MCF 10A (cell line): Measurements from ENCODE around the gene PLK1. TPM values are rescaled to one million over a fixed set of nuclear protein-coding genes. Genes with fewer than 3 reads are reported as not detected.
A peak's percentile ranks its signal among the peaks of the same experiment; 100 is the strongest.
"Not testable (repeated sequence)": the region's sequence is repeated elsewhere in the genome, so short reads cannot be mapped to it uniquely, and the experiment has no call there.

Experiments
- Bru-seq: library from RNA; stranded (reverse); fragments of 400-500 nt; gene quantifications from one replicate; lab custom pipeline; 2021; lab: Mats Ljungman, UMichigan
- BruChase-seq, 2 experiments: library from RNA; stranded (reverse); fragments of 400-500 nt; gene quantifications; one replicate each; lab custom pipeline; 2021; lab: Mats Ljungman, UMichigan
- BruUV-seq: library from RNA; stranded (reverse); fragments of 400-500 nt; replicated peaks from 2 replicates; lab custom pipeline; 2021; lab: Mats Ljungman, UMichigan
- CTCF ChIA-PET: fragments of 300-600 bp; sonication (Branson Sonifier 250); formaldehyde crosslinking; extraction: SDS; loops from one replicate; lab custom pipeline; 2021; ENCODE audit warnings: antibody characterized with exemption, inconsistent platforms; lab: Yijun Ruan, JAX
- POLR2A ChIA-PET: fragments of 300-600, 350-650 bp; sonication (Branson Sonifier 250); formaldehyde crosslinking; extraction: SDS; loops from one replicate; lab custom pipeline; 2020; ENCODE audit warnings: antibody characterized with exemption, inconsistent platforms; lab: Yijun Ruan, JAX
- DNase-seq: peaks from one replicate; pipeline ENCODE4 v3.0.0-alpha.2; 2018; ENCODE audit not compliant: unreplicated experiment
- H3K27ac Mint-ChIP-seq: one replicate; pipeline ENCODE4 v1.8.0; 2022; ENCODE audit warnings: mild to moderate bottlenecking, low read depth, mixed read lengths; ENCODE audit not compliant: unreplicated experiment
- H3K27me3 Mint-ChIP-seq: one replicate; pipeline ENCODE4 v1.8.0; 2022; ENCODE audit warnings: mixed read lengths; ENCODE audit not compliant: insufficient read depth, unreplicated experiment
- H3K36me3 Mint-ChIP-seq: one replicate; pipeline ENCODE4 v1.8.0; 2022; ENCODE audit warnings: mild to moderate bottlenecking, moderate library complexity, mixed read lengths; ENCODE audit not compliant: insufficient read depth, unreplicated experiment
- H3K4me1 Mint-ChIP-seq: one replicate; pipeline ENCODE4 v1.8.0; 2022; ENCODE audit warnings: mixed read lengths; ENCODE audit not compliant: insufficient read depth, unreplicated experiment
- H3K4me3 Mint-ChIP-seq: one replicate; pipeline ENCODE4 v1.8.0; 2022; ENCODE audit warnings: mild to moderate bottlenecking, moderate library complexity, mixed read lengths; ENCODE audit not compliant: unreplicated experiment
- H3K9me3 Mint-ChIP-seq: one replicate; pipeline ENCODE4 v1.8.0; 2022; ENCODE audit warnings: mixed read lengths; ENCODE audit not compliant: unreplicated experiment
- CTCF ChIP-seq: fragments of 200-600 bp; IDR thresholded peaks from one replicate; pipeline ENCODE4 v1.8.0; 2022; ENCODE audit warnings: antibody characterized with exemption, mild to moderate bottlenecking; ENCODE audit not compliant: unreplicated experiment
- intact Hi-C: fragments of 100-400 bp; cut with micrococcal nuclease; formaldehyde crosslinking; loops from 2 replicates; pipeline ENCODE4 v1.14.1; 2022
- long read RNA-seq: library from polyadenylated mRNA; stranded (forward); transcript quantifications from one replicate; pipeline ENCODE4 v2.0.0, GENCODE V29; 2022
- total RNA-seq: library from RNA; stranded (reverse); gene quantifications from 2 replicates; pipeline ENCODE4 v1.2.3, GENCODE V29; 2022

PLK1 gene
- total RNA-seq, result 50.7 and 74.8 TPM in 2 replicates
- Bru-seq, nascent RNA, result percentile 66 among the genes with signal in this experiment
- percentile 69 among the genes with signal in this experiment for BruChase-seq, experiment 1, labeled RNA remaining after a 6-hour chase
- percentile 68 among the genes with signal in this experiment for BruChase-seq, experiment 2, labeled RNA remaining after a 2-hour chase
- long read RNA-seq, full-length matches to known transcripts, result 297 of 329 reads
- long read RNA-seq, partial matches to known transcripts, result 12 of 329 reads
- long read RNA-seq, other reads (novel, unspliced or antisense), result 20 of 329 reads

- peak; percentile 32 for TF ChIP-seq CTCF
- peak within 1 kb of the TSS; percentile 85 for H3K27ac Mint-ChIP-seq
- H3K27me3 Mint-ChIP-seq, result no peaks in the 10 kb centered on the region
- DNase-seq, result peak; percentile 94
- intact Hi-C loops, result loop anchor here (2.0 kb wide), 2 partner anchors 48 to 358 kb away; no protein-coding TSS in a partner anchor
- BruUV-seq, result TSS peak; percentile 49
- H3K36me3 Mint-ChIP-seq, result peaks cover 14% of the 10 kb centered on the region
- peaks cover 25% of the 10 kb centered on the region for H3K4me1 Mint-ChIP-seq
- POLR2A ChIA-PET, result interaction anchor here (0.6 to 2.7 kb wide), 7 partner anchors 9 to 826 kb away, joined by 3 to 13 read pairs (median 3); partner anchors contain the start of genes DCTN5 and PALB2
- CTCF ChIA-PET, result interaction anchor here (0.5 to 4.2 kb wide), 31 partner anchors 8 to 1391 kb away, joined by 3 to 32 read pairs (median 3); no protein-coding TSS in a partner anchor
- no peaks in the 10 kb centered on the region for H3K9me3 Mint-ChIP-seq
- H3K4me3 Mint-ChIP-seq, result peak within 1 kb of the TSS; percentile 87
Measured at GRCh38 chr16:23678430-23679273, at the start of gene PLK1. Gene PLK1 (plus strand): TSS chr16:23678889. CDS start chr16:23678933, 44 bp downstream.

GRCh38 chr16:23629516-23629915, 49.2 kb upstream of the PLK1 start:
- CTCF ChIA-PET, result interaction anchor here (0.6 to 1.2 kb wide), 4 partner anchors 23 to 380 kb away, joined by 3 to 6 read pairs (median 4); no protein-coding TSS in a partner anchor
- BruUV-seq, result no TSS peak
- H3K27me3 Mint-ChIP-seq, result no peaks in the 10 kb centered on the region
- POLR2A ChIA-PET, result interaction anchor here (1.0 kb wide), 1 partner anchor 12 kb away, joined by 4 read pairs; the partner anchor contains the start of genes DCTN5 and PALB2
- peak overlapping the region; percentile 52 for H3K27ac Mint-ChIP-seq
- peaks cover 7% of the 10 kb centered on the region for H3K4me1 Mint-ChIP-seq
- peaks cover 79% of the 10 kb centered on the region for H3K36me3 Mint-ChIP-seq
- TF ChIP-seq CTCF, result no peak
- no peak overlapping the region for H3K4me3 Mint-ChIP-seq
- no peaks in the 10 kb centered on the region for H3K9me3 Mint-ChIP-seq
- intact Hi-C loops, result no loop called here
- no peak for DNase-seq

GRCh38 chr16:23631874-23632273, 46.8 kb upstream of the PLK1 start:
- BruUV-seq, result not testable (repeated sequence)

GRCh38 chr16:23634461-23635036, 44.1 kb upstream of the PLK1 start:
- intact Hi-C loops, result no loop called here
- Mint-ChIP-seq H3K36me3 (peaks cover 75% of the 10 kb centered on the region), H3K27me3 (no peaks in the 10 kb centered on the region), H3K4me3 (no peak overlapping the region), H3K27ac (no peak overlapping the region), H3K9me3 (no peaks in the 10 kb centered on the region), H3K4me1 (peaks cover 12% of the 10 kb centered on the region)
- TF ChIP-seq CTCF, result no peak
- ChIA-PET POLR2A (no interaction called here), CTCF (interaction anchor here (0.9 kb wide), 1 partner anchor 41 kb away, joined by 4 read pairs; no protein-coding TSS in a partner anchor)
- BruUV-seq, result no TSS peak
- no peak for DNase-seq

More at GRCh38 chr16:23631874-23632273, 46.8 kb upstream of the PLK1 start:
- ChIA-PET CTCF (interaction anchor here (0.5 kb wide), 1 partner anchor 932 kb away, joined by 3 read pairs; no protein-coding TSS in a partner anchor), POLR2A (interaction anchor here (1.2 kb wide), 1 partner anchor 10 kb away, joined by 6 read pairs; the partner anchor contains the start of genes DCTN5 and PALB2)
- H3K4me1 Mint-ChIP-seq, H3K4me3 Mint-ChIP-seq, H3K27ac Mint-ChIP-seq, intact Hi-C loops, H3K27me3 Mint-ChIP-seq, H3K9me3 Mint-ChIP-seq, DNase-seq: not testable (repeated sequence)
- H3K36me3 Mint-ChIP-seq, result peaks cover 79% of the 10 kb centered on the region
